ENCODE results near the gene DEFB115.

DNA sequence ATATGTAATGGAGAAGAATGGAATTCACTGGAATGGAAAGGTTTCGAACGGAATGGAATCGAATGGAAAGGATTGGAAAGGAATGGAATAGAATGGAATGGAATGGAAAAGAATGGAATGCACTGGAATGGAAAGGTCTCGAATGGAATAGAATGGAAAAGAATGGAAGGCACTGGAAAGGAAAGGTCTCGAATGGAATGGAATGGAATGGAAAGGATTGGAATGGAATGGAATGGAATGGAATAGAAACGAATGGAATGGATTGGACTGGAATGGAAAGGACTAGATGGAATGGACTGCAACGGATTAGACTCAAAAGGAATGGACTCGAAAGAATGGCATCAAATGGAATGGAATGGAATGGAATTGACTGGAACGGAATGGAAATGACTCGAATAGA is 20.5 kb upstream of the DEFB115 start:
- TF ChIP-seq POLR2A (IDR thresholded peaks at IDR 0.05) (no peak), CTCF (IDR thresholded peaks at IDR 0.05) (no peak)
